SK-N-SH (cell line): ENCODE measurements around the gene ATP5PB. TPM values are rescaled to one million over a fixed set of nuclear protein-coding genes. Genes with fewer than 3 reads are reported as not detected.

Experiments used
- CTCF ChIA-PET: fragments of 300-600, 350-600 bp; formaldehyde crosslinking; extraction: SDS; loops from one replicate; lab custom pipeline; 2021; lab: Yijun Ruan, JAX
- POLR2A ChIA-PET: fragments of 350-600 bp; sonication (Branson Sonifier 250); formaldehyde crosslinking; extraction: SDS; loops from one replicate; lab custom pipeline; 2020; ENCODE audit warnings: antibody characterized with exemption, inconsistent platforms; lab: Yijun Ruan, JAX
- DNase-seq: peaks from one replicate; pipeline ENCODE4 v3.0.0; 2012
- H2AFZ ChIP-seq: fragments of 200-600 bp; sonication (generic); 2 replicates; pipeline ENCODE4 v1.8.1; 2016; ENCODE audit warnings: antibody characterized with exemption, mild to moderate bottlenecking, low read depth
- H3F3A ChIP-seq: fragments of 200-600 bp; sonication (generic); replicated peaks from 2 replicates; pipeline ENCODE3; 2016; ENCODE audit warnings: antibody characterized with exemption, mild to moderate bottlenecking; ENCODE audit not compliant: insufficient read depth
- H3K27ac ChIP-seq, 2 experiments: fragments of 200-500 bp in 1 of 2; fragments of 200-600 bp in 1 of 2; sonication (Bioruptor generic) in 1 of 2; sonication (generic), shearing (Covaris generic) in 1 of 2; 2 replicates each; pipeline versions ENCODE4 v1.5.1 to v1.6.1; 2014 to 2016; ENCODE audit warnings: low read depth in 2 of 2, inconsistent platforms in 1 of 2, low read length in 1 of 2, mild to moderate bottlenecking in 1 of 2, mixed read lengths in 1 of 2
- H3K27me3 ChIP-seq: fragments of 200-600 bp; sonication (generic), shearing (Covaris generic); 2 replicates; pipeline ENCODE4 v1.6.1; 2016; ENCODE audit warnings: mixed run types; ENCODE audit not compliant: insufficient read depth
- H3K36me3 ChIP-seq, 2 experiments: fragments of 200-500 bp in 1 of 2; fragments of 200-600 bp in 1 of 2; sonication (Bioruptor generic) in 1 of 2; sonication (generic) in 1 of 2; replicated peaks in 1 of 2; 2 replicates each; pipeline versions ENCODE3 to v1.5.1; 2014 to 2016; ENCODE audit warnings: low read length in 1 of 2, mild to moderate bottlenecking in 1 of 2; ENCODE audit not compliant: insufficient read depth in 2 of 2, control insufficient read depth in 1 of 2
- H3K4me1 ChIP-seq, 2 experiments: fragments of 200-500 bp in 1 of 2; fragments of 200-600 bp in 1 of 2; sonication (Bioruptor generic) in 1 of 2; sonication (generic), shearing (Covaris generic) in 1 of 2; 2 replicates each; pipeline versions ENCODE4 v1.5.1 to v1.6.1; 2014 to 2016; ENCODE audit warnings: low read depth in 1 of 2, low read length in 1 of 2, mixed run types in 1 of 2; ENCODE audit not compliant: insufficient read depth in 2 of 2, control insufficient read depth in 1 of 2
- H3K4me2 ChIP-seq: fragments of 200-600 bp; sonication (generic), shearing (Covaris generic); 2 replicates; pipeline ENCODE4 v1.6.1; 2017; ENCODE audit warnings: mixed run types
- H3K4me3 ChIP-seq, 2 experiments: fragments of 200-500 bp in 1 of 2; fragments of 200-600 bp in 1 of 2; sonication (Bioruptor generic) in 1 of 2; sonication (generic), shearing (Covaris generic) in 1 of 2; 2 replicates each; pipeline versions ENCODE4 v1.5.1 to v1.8.1; 2014 to 2016; ENCODE audit warnings: low read depth in 2 of 2, inconsistent platforms in 1 of 2, low read length in 1 of 2, mild to moderate bottlenecking in 1 of 2, mixed read lengths in 1 of 2, moderate library complexity in 1 of 2
- H3K79me2 ChIP-seq: fragments of 200-600 bp; sonication (generic); 2 replicates; pipeline ENCODE4 v1.8.1; 2017; ENCODE audit warnings: mild to moderate bottlenecking; ENCODE audit not compliant: insufficient read depth
- H3K9ac ChIP-seq: fragments of 200-600 bp; sonication (generic); 2 replicates; pipeline ENCODE4 v1.6.1; 2017; ENCODE audit warnings: mixed run types
- H3K9me2 ChIP-seq: fragments of 200-600 bp; sonication (generic); 2 replicates; pipeline ENCODE4 v1.6.1; 2017; ENCODE audit warnings: mixed run types
- H3K9me3 ChIP-seq: fragments of 200-600 bp; sonication (generic); 2 replicates; pipeline ENCODE4 v1.6.1; 2017; ENCODE audit warnings: mixed run types, mild to moderate bottlenecking, moderate library complexity
- H4K20me1 ChIP-seq: fragments of 200-600 bp; sonication (generic); 2 replicates; pipeline ENCODE4 v1.6.1; 2017; ENCODE audit warnings: mild to moderate bottlenecking, mixed run types; ENCODE audit not compliant: insufficient read depth
- CHD2 ChIP-seq: fragments of 150-350 bp; IDR thresholded peaks from 2 replicates; pipeline ENCODE4 v1.6.1; 2018; ENCODE audit warnings: low read length; ENCODE audit not compliant: partially characterized antibody
- EZH2phosphoT487 ChIP-seq: fragments of 200-600 bp; sonication (generic); IDR thresholded peaks from 2 replicates; pipeline ENCODE4 v1.6.1; 2017; ENCODE audit warnings: low read depth, mixed run types, mild to moderate bottlenecking, antibody characterized with exemption, moderate library complexity, borderline replicate concordance
- FOSL2 ChIP-seq: IDR thresholded peaks from 2 replicates; pipeline ENCODE4 v1.4.0; 2012; ENCODE audit warnings: low read depth, mild to moderate bottlenecking, moderate library complexity, borderline replicate concordance
- MEF2A ChIP-seq: IDR thresholded peaks from 2 replicates; pipeline ENCODE4 v1.4.0; 2012; ENCODE audit warnings: low read depth, borderline replicate concordance
- MXI1 ChIP-seq: IDR thresholded peaks from 2 replicates; pipeline ENCODE4 v1.6.1; 2012; ENCODE audit warnings: mild to moderate bottlenecking, low read depth, low read length, improper control_type of control experiment
- NFIC ChIP-seq: IDR thresholded peaks from 2 replicates; pipeline ENCODE4 v1.4.0; 2012; ENCODE audit warnings: borderline replicate concordance
- RAD21 ChIP-seq: IDR thresholded peaks from 2 replicates; pipeline ENCODE4 v1.6.1; 2012; ENCODE audit warnings: mild to moderate bottlenecking, low read length
- SIN3A ChIP-seq: IDR thresholded peaks from 2 replicates; pipeline ENCODE4 v1.6.1; 2012; ENCODE audit warnings: low read depth, mild to moderate bottlenecking, low read length, moderate library complexity, borderline replicate concordance
- SMC3 ChIP-seq: IDR thresholded peaks from 2 replicates; pipeline ENCODE4 v1.6.1; 2012; ENCODE audit warnings: low read depth, low read length, improper control_type of control experiment
- TAF1 ChIP-seq: IDR thresholded peaks from 2 replicates; pipeline ENCODE4 v1.6.1; 2012; ENCODE audit warnings: low read depth, mild to moderate bottlenecking, low read length, moderate library complexity, borderline replicate concordance
- TCF12 ChIP-seq: IDR thresholded peaks from 2 replicates; pipeline ENCODE4 v1.4.0; 2012
- TEAD4 ChIP-seq: IDR thresholded peaks from 2 replicates; pipeline ENCODE4 v1.4.0; 2012; ENCODE audit warnings: mild to moderate bottlenecking, borderline replicate concordance; ENCODE audit not compliant: insufficient read depth
- WGBS: methylation state at CpG from one replicate; pipeline ENCODE4 v1.1.6; 2017; ENCODE audit warnings: low lambda C conversion rate; 5-methylcytosine and 5-hydroxymethylcytosine counted together
- polyA plus RNA-seq, 3 experiments: library from polyadenylated mRNA; depleted of rRNA; stranded (reverse); fragments of >200 nt; gene quantifications; 2 replicates each; pipeline ENCODE4 v1.2.3, GENCODE V29; 2012
- TF ChIP-seq, protein P1 (sequence below): IDR thresholded peaks from 2 replicates; pipeline ENCODE4 v1.4.0; 2012; ENCODE audit warnings: low read depth, borderline replicate concordance
- TF ChIP-seq, protein P2 (sequence below): IDR thresholded peaks from 2 replicates; pipeline ENCODE4 v1.6.1; 2012; ENCODE audit warnings: mild to moderate bottlenecking, low read depth, low read length, moderate library complexity
- TF ChIP-seq, protein P3 (sequence below): fragments of 150-350 bp; IDR thresholded peaks from 2 replicates; pipeline ENCODE4 v1.6.1; 2017; ENCODE audit warnings: antibody characterized with exemption, low read length, low read depth, borderline replicate concordance
- TF ChIP-seq, protein P4 (sequence below): IDR thresholded peaks from 2 replicates; pipeline ENCODE4 v1.4.0; 2012; ENCODE audit warnings: low read depth
- TF ChIP-seq, protein P5 (sequence below): IDR thresholded peaks from 2 replicates; pipeline ENCODE4; 2012
- TF ChIP-seq, protein P6 (sequence below): IDR thresholded peaks from 2 replicates; pipeline ENCODE4 v1.4.0; 2012; ENCODE audit warnings: low read depth, borderline replicate concordance

ATP5PB gene
- polyA plus RNA-seq, 1 of the 3 experiments (the other 2 are of a cell fraction) = 177 TPM

DNA sequence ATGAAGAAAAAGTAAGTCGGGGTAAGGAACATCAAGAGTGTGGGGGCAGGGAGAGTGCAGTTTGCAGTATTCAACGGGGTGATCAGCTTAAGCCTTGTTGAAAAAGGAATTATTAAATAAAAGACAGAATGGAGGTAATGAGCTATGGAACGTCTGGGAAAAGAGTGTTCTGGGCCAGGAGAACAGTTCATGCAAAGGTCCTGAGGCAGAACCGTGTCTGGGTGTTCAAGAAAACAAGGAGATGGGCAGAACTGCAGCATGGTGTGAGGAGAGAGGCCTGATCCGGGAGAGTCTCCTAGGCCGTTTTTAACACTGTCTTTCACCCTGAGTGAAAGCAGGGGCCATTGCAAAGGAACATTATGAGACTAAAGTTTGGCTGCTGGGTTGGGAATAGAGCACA is 42.0 kb upstream of the ATP5PB start:
- peaks cover 0 to 5% of the 10 kb centered on the region in 2 experiments; a peak in 2 of 4 replicates for H3K4me1 ChIP-seq
- H3K9ac ChIP-seq = no peak overlapping the region
- no peaks in the 10 kb centered on the region for H4K20me1 ChIP-seq
- ChIA-PET CTCF (interaction anchor here (9.4 kb wide), 1 partner anchor 188 kb away, joined by 161 read pairs; no protein-coding TSS in a partner anchor), POLR2A (no interaction called here)
- no peak overlapping the region for H3K27ac ChIP-seq
- no peaks in the 10 kb centered on the region for H3F3A ChIP-seq
- H3K9me2 ChIP-seq = no peaks in the 10 kb centered on the region
- H3K4me3 ChIP-seq = no peak overlapping the region
- H3K79me2 ChIP-seq = no peaks in the 10 kb centered on the region
- peaks cover 24% of the 10 kb centered on the region; the same call in 1 of the 2 replicates for H3K27me3 ChIP-seq
- no peak overlapping the region for H3K4me2 ChIP-seq
- no peak for TF ChIP-seq TEAD4
- no peak for TF ChIP-seq CHD2
- TF ChIP-seq, protein P1, sequence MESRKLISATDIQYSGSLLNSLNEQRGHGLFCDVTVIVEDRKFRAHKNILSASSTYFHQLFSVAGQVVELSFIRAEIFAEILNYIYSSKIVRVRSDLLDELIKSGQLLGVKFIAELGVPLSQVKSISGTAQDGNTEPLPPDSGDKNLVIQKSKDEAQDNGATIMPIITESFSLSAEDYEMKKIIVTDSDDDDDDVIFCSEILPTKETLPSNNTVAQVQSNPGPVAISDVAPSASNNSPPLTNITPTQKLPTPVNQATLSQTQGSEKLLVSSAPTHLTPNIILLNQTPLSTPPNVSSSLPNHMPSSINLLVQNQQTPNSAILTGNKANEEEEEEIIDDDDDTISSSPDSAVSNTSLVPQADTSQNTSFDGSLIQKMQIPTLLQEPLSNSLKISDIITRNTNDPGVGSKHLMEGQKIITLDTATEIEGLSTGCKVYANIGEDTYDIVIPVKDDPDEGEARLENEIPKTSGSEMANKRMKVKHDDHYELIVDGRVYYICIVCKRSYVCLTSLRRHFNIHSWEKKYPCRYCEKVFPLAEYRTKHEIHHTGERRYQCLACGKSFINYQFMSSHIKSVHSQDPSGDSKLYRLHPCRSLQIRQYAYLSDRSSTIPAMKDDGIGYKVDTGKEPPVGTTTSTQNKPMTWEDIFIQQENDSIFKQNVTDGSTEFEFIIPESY = no peak
- TF ChIP-seq RAD21 = no peak
- TF ChIP-seq MEF2A = no peak
- no peak for TF ChIP-seq TAF1
- TF ChIP-seq FOSL2 = no peak
- no peak overlapping the region for H2AFZ ChIP-seq
- H3K9me3 ChIP-seq = no peaks in the 10 kb centered on the region; the same call in 1 of the 2 replicates
- H3K36me3 ChIP-seq = no peaks in the 10 kb centered on the region
- no peak for DNase-seq
- 9% methylated on average over 6 of the region's 6 CpGs for WGBS

DNA sequence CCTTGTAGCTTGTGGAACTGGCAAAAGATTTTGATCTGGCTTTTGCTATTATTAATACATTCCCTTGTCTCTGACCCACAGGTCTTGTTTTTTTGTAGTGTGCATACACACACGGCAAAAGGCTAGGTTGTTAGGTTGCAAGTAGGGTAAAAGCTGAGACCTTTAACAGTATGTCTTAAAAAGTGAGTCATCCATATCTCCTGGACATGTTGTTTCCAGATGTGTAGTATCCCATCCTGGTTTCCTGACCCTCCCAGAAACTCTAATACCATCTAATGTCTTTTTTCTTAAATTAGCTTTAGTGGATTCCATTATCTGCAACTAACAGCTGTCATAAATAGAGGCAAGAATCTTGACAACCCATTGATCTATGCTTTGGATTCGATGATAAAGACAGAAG is 36.4 kb upstream of the ATP5PB start:
- POLR2A ChIA-PET = no interaction called here
- Histone ChIP-seq H2AFZ (no peak overlapping the region), H3K4me3 (no peak overlapping the region), H3K79me2 (no peaks in the 10 kb centered on the region), H3F3A (no peaks in the 10 kb centered on the region), H3K9ac (no peak overlapping the region), H3K4me2 (no peak overlapping the region), H3K27ac (no peak overlapping the region), H4K20me1 (no peaks in the 10 kb centered on the region), H3K27me3 (peaks cover 9% of the 10 kb centered on the region; the same call in 1 of the 2 replicates), H3K9me3 (no peaks in the 10 kb centered on the region; the same call in 1 of the 2 replicates), H3K36me3 (no peaks in the 10 kb centered on the region), H3K9me2 (no peaks in the 10 kb centered on the region), H3K4me1 (no peaks in the 10 kb centered on the region)
- CTCF ChIA-PET = interaction anchor here (2.8 to 5.6 kb wide), 2 partner anchors 12 to 190 kb away, joined by 7 to 35 read pairs; no protein-coding TSS in a partner anchor
- WGBS = 0% methylated on average over 2 of the region's 2 CpGs
- no peak for DNase-seq
- TF ChIP-seq, protein P2, sequence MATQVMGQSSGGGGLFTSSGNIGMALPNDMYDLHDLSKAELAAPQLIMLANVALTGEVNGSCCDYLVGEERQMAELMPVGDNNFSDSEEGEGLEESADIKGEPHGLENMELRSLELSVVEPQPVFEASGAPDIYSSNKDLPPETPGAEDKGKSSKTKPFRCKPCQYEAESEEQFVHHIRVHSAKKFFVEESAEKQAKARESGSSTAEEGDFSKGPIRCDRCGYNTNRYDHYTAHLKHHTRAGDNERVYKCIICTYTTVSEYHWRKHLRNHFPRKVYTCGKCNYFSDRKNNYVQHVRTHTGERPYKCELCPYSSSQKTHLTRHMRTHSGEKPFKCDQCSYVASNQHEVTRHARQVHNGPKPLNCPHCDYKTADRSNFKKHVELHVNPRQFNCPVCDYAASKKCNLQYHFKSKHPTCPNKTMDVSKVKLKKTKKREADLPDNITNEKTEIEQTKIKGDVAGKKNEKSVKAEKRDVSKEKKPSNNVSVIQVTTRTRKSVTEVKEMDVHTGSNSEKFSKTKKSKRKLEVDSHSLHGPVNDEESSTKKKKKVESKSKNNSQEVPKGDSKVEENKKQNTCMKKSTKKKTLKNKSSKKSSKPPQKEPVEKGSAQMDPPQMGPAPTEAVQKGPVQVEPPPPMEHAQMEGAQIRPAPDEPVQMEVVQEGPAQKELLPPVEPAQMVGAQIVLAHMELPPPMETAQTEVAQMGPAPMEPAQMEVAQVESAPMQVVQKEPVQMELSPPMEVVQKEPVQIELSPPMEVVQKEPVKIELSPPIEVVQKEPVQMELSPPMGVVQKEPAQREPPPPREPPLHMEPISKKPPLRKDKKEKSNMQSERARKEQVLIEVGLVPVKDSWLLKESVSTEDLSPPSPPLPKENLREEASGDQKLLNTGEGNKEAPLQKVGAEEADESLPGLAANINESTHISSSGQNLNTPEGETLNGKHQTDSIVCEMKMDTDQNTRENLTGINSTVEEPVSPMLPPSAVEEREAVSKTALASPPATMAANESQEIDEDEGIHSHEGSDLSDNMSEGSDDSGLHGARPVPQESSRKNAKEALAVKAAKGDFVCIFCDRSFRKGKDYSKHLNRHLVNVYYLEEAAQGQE = no peak
- TF ChIP-seq SIN3A (no peak), EZH2phosphoT487 (no peak), FOSL2 (no peak), NFIC (no peak), TEAD4 (no peak), SMC3 (no peak), TCF12 (no peak), TAF1 (no peak), MXI1 (no peak)
- TF ChIP-seq, protein P3, sequence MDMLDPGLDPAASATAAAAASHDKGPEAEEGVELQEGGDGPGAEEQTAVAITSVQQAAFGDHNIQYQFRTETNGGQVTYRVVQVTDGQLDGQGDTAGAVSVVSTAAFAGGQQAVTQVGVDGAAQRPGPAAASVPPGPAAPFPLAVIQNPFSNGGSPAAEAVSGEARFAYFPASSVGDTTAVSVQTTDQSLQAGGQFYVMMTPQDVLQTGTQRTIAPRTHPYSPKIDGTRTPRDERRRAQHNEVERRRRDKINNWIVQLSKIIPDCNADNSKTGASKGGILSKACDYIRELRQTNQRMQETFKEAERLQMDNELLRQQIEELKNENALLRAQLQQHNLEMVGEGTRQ = no peak
- TF ChIP-seq, protein P4, sequence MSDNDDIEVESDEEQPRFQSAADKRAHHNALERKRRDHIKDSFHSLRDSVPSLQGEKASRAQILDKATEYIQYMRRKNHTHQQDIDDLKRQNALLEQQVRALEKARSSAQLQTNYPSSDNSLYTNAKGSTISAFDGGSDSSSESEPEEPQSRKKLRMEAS = no peak
- TF ChIP-seq, protein P5, sequence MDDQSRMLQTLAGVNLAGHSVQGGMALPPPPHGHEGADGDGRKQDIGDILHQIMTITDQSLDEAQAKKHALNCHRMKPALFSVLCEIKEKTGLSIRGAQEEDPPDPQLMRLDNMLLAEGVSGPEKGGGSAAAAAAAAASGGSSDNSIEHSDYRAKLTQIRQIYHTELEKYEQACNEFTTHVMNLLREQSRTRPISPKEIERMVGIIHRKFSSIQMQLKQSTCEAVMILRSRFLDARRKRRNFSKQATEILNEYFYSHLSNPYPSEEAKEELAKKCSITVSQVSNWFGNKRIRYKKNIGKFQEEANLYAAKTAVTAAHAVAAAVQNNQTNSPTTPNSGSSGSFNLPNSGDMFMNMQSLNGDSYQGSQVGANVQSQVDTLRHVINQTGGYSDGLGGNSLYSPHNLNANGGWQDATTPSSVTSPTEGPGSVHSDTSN = no peak
- TF ChIP-seq, protein P6, sequence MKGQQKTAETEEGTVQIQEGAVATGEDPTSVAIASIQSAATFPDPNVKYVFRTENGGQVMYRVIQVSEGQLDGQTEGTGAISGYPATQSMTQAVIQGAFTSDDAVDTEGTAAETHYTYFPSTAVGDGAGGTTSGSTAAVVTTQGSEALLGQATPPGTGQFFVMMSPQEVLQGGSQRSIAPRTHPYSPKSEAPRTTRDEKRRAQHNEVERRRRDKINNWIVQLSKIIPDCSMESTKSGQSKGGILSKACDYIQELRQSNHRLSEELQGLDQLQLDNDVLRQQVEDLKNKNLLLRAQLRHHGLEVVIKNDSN = no peak
